GM12892 (cell line): ENCODE data around the gene PID1.

Experiments
- POLR2A ChIP-seq: IDR thresholded peaks from 2 replicates; pipeline ENCODE4 v1.6.1; 2011; ENCODE audit warnings: low read depth, low read length, control low read depth
- POLR2AphosphoS5 ChIP-seq: IDR thresholded peaks from 2 replicates; pipeline ENCODE4 v1.6.1; 2011; ENCODE audit warnings: low read depth, low read length, control low read depth

DNA sequence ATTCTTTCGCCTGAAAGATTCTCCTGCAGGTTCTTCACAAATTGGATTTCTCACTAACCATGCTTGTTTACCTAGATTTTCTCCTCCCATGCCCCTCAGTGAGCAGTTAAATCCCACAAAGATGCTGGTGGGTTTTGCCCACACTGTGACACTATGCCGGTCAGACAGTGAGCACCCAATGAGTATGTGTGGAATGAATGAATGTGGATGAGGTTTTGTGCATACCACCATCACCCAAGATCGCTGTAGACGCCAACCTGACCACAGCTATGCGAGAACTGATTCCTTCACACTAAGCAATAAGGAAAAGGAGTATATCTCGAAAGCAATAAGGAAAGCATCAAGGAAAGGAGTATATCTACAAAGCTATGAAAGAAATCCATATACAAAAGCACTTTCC is 116.7 kb downstream of the PID1 start:
- TF ChIP-seq POLR2A = no peak
- TF ChIP-seq POLR2AphosphoS5 = no peak
